Measurements from ENCODE around the gene SMIM22. TPM values are rescaled to one million over a fixed set of nuclear protein-coding genes. Genes with fewer than 3 reads are reported as not detected.

The SMIM22 gene, protein sequence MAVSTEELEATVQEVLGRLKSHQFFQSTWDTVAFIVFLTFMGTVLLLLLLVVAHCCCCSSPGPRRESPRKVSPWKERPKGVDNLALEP
- not detected in 5 replicates for total RNA-seq (2022; extraction: Qiagen RNA extraction; ENCODE audit: low read depth)

DNA sequence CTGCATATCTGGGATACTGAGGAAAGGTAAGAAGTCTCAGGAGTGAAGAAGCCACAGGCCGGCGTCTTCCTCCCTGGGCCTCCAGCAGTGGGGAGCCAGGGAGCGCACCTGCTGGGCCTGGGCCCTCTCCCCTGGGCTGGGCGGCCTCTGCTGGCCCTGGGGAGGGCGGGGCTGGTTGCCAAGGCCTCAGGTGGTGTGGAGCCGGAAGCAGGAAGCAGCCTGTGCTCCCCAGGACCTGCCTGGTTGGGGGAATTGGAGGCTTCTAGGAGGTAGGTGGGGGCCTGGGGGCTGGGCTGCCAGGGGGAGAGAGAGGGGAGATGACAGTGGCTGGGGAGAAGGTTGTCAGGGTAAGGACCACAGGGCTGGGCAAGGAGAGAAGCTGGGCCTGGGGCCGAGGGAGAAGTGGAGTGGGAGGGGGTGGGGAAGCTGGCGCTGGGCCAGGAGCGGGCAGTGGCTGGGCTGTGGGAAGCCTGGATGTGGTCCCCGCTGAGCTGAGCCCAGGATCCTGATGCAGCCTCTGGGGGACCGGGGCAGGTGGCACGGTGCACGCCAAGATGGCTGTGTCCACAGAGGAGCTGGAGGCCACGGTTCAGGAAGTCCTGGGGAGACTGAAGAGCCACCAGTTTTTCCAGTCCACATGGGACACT, at the start of gene SMIM22:
TSS of gene SMIM22 (plus strand) at position 189 of the 647 bp plus-strand sequence. CDS start at position 555, 366 bp downstream.

DNA sequence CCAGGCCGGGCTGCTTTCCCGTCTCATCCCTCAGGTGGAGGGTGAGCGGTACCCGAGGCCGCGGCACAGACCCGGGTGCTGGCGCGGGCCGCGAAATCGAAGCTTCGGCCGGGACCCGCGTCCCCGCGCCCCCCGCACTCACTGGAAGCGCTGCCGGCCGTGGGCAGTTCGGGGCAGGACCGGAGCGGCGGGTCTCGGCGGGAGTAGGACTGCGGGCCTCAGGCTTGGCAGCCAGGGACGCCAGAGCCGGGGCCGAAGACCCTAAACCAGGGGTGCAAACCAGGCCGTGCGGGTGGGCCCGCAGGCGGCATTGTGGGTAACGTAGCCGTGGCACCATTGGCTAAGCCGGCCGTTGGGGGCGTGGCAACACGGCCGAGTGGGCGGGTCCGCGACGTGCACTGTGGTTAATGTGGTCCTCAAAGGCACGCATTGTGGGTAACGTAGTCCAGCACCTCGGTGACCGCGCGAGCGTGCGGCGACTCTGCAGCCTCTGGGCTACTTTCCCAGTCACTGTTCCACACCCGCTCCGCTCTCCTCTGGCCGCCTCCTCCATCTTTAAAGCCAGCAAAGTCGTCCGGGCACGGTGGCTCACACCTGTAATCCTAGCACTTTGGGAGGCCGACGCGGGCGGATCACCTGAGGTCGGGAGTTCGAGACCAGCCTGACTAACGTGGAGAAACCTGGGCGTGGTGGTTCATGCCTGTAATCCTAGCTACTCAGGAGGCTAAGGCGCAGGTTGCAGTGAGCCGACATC, 28.1 kb upstream of the SMIM22 start, which contains the start of gene ZNF500:
TSS of gene ZNF500 (minus strand) at position 288 of the 754 bp plus-strand sequence. CDS start 1,184 bp downstream, outside the sequence.

DNA sequence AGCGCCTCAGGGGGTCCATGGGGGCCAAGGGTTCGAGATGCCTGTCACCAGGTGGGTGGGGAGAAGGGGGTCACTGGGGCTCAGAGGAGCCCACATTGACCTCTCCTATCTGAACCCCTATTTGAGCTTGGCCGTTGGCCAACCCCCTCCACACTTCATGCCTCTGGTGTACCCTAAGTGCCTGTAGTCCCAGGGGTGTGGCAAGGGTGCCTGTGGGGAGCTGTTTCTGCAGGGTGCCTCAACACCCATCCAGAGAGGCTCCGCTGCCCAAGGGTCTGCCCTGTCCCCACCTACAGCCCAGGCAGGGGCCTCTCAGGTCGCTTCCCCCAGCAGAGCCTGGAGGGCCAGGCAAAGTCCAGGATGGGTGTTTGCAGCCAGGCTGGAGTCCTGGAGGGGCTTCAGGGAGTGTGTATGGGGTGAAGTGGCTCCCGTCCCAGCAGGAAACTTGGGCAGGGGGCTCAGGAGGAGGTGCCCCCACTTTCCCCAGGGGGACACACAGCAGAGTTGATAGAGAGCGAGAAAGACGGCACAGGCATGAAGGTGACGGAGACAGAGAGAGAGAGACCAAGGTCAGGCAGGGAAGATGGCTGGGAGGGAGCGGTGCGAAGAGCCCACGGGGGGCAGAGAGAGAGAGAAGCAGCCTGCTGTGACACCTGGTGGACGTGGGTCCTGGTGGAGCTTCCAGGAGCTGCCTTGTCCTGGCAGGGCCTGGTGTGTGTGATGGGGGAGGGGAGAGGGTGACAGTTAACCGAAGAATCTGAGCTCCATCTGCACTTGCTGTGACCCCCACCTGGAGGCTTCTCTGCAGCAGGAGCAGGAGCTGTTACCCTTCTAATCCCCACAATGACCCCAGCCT, 7.3 kb upstream of the SMIM22 start, which contains the start of gene SEPTIN12:
TSS of gene SEPTIN12 (minus strand) at position 719 of the 856 bp plus-strand sequence. CDS start at position 19, 700 bp downstream.

DNA sequence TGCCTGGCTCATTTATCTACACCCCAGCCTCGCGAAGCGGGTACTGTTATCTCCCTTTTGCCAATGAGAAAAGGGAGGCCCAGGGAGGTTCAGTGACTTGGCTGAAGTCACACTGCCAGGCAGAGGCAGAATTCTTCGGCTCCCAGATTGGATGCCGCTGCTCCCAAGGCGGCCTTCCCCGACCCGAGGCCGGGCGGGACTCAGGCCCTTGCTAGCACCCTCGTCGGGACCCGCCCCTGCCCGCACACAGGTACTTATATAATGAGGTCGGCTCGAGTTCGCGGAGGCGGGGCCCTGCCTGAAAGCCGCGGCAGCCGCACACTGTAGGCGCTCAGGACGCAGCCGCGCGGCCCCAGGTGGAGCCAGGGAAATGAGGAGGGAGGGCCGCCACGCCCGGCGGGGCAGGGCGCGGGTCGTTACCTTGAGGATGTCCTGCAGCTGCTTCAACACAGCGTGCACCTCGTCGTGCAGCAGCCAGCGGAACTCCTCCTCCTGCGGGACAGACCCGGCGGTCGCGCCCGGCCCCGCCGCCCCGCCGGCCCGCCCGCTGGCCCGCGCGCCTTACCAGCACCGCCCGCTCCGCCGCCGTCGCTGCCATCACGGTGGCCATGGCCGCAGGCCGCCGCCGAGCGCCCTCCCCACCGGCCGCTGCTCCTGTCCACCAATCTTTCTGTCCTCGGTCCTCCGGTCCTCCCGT, 6.9 kb downstream of the SMIM22 start, which contains the start of gene ROGDI:
TSS of gene ROGDI (minus strand) at position 672 of the 697 bp plus-strand sequence. CDS start at position 610, 62 bp downstream.

Other genes with a start within 250 kb of the SMIM22 start
- not detected in 5 replicates for gene C16orf96, start 239.0 kb upstream of the SMIM22 start, total RNA-seq (2022; extraction: Qiagen RNA extraction; ENCODE audit: low read depth)
- gene UBALD1, start 180.5 kb upstream of the SMIM22 start, total RNA-seq (2022; extraction: Qiagen RNA extraction; ENCODE audit: low read depth): 36.2 to 64.0 TPM (median 59.9 TPM) in 5 replicates
- gene MGRN1, start 170.5 kb upstream of the SMIM22 start, total RNA-seq (2022; extraction: Qiagen RNA extraction; ENCODE audit: low read depth): 37.4 to 44.5 TPM (median 39.1 TPM) in 5 replicates
- gene NUDT16L1, start 101.8 kb upstream of the SMIM22 start, total RNA-seq (2022; extraction: Qiagen RNA extraction; ENCODE audit: low read depth): 17.3 to 25.2 TPM (median 24.0 TPM) in 5 replicates
- gene ANKS3, start 61.1 kb upstream of the SMIM22 start, total RNA-seq (2022; extraction: Qiagen RNA extraction; ENCODE audit: low read depth): 21.0 to 28.3 TPM (median 26.5 TPM) in 5 replicates
- 1.3 to 2.3 TPM (median 2.0 TPM) in 5 replicates for gene DNAAF8, start 60.8 kb upstream of the SMIM22 start, total RNA-seq (2022; extraction: Qiagen RNA extraction; ENCODE audit: low read depth)
- 7.4 to 10.0 TPM (median 8.3 TPM) in 5 replicates for gene ZNF500, start 28.2 kb upstream of the SMIM22 start, total RNA-seq (2022; extraction: Qiagen RNA extraction; ENCODE audit: low read depth)
- gene SEPTIN12, start 7.0 kb upstream of the SMIM22 start, total RNA-seq (2022; extraction: Qiagen RNA extraction; ENCODE audit: low read depth): not detected in 5 replicates
- gene ROGDI, start 7.3 kb downstream of the SMIM22 start, total RNA-seq (2022; extraction: Qiagen RNA extraction; ENCODE audit: low read depth): 9.8 to 13.9 TPM (median 12.9 TPM) in 5 replicates
- 40.2 to 49.2 TPM (median 44.3 TPM) in 5 replicates for gene GLYR1, start 51.9 kb downstream of the SMIM22 start, total RNA-seq (2022; extraction: Qiagen RNA extraction; ENCODE audit: low read depth)
- 26.4 to 29.5 TPM (median 29.3 TPM) in 5 replicates for gene UBN1, start 52.1 kb downstream of the SMIM22 start, total RNA-seq (2022; extraction: Qiagen RNA extraction; ENCODE audit: low read depth)
- 2.4 to 2.5 TPM (median 2.4 TPM) in 5 replicates for gene PPL, start 141.8 kb downstream of the SMIM22 start, total RNA-seq (2022; extraction: Qiagen RNA extraction; ENCODE audit: low read depth)
- gene SEC14L5, start 163.0 kb downstream of the SMIM22 start, total RNA-seq (2022; extraction: Qiagen RNA extraction; ENCODE audit: low read depth): 0.02 to 0.12 TPM (median 0.04 TPM) in 4 of 5 replicates, not detected in the other
- gene NAGPA, start 238.6 kb downstream of the SMIM22 start, total RNA-seq (2022; extraction: Qiagen RNA extraction; ENCODE audit: low read depth): 12.3 to 19.4 TPM (median 17.5 TPM) in 5 replicates